Keratinocyte (primary cell): ENCODE results near the gene FBXW10B. TPM values are rescaled to one million over a fixed set of nuclear protein-coding genes. Genes with fewer than 3 reads are reported as not detected.

Source experiments
- DNase-seq: peaks from one replicate; pipeline ENCODE4 v3.0.0-alpha.2; 2011; ENCODE audit warnings: low read depth, missing footprints, low spot score
- FAIRE-seq: peaks from 2 replicates; lab custom pipeline; 2011; peaks lifted over from hg19 to GRCh38; lab: Jason Lieb, UNC
- H2AFZ ChIP-seq: 2 replicates; pipeline ENCODE4 v1.6.0; 2012; ENCODE audit warnings: low read length, control low read depth, inconsistent platforms; ENCODE audit not compliant: control insufficient read depth
- H3K27ac ChIP-seq: 2 replicates; pipeline ENCODE4 v1.5.1; 2011; ENCODE audit warnings: low read length; ENCODE audit not compliant: control insufficient read depth, insufficient read depth
- H3K27me3 ChIP-seq: 3 replicates; pipeline ENCODE4 v1.6.0; 2011; ENCODE audit warnings: low read length; ENCODE audit not compliant: control insufficient read depth, insufficient read depth; ENCODE audit errors: extremely low read depth
- H3K36me3 ChIP-seq, 2 experiments: 2 replicates in 1 of 2; 3 replicates in 1 of 2; pipeline ENCODE4 v1.5.1; 2011; ENCODE audit warnings: low read length in 2 of 2, mild to moderate bottlenecking in 1 of 2; ENCODE audit not compliant: control insufficient read depth in 2 of 2, insufficient read depth in 2 of 2; ENCODE audit errors: extremely low read depth in 1 of 2
- H3K4me1 ChIP-seq: 3 replicates; pipeline ENCODE4 v1.5.1; 2011; ENCODE audit warnings: low read length; ENCODE audit not compliant: control insufficient read depth, insufficient read depth; ENCODE audit errors: extremely low read depth
- H3K4me2 ChIP-seq: 3 replicates; pipeline ENCODE4 v1.6.0; 2011; ENCODE audit warnings: low read depth, low read length; ENCODE audit not compliant: control insufficient read depth, insufficient read depth; ENCODE audit errors: extremely low read depth
- H3K4me3 ChIP-seq, 3 experiments: fragments of 200-600 bp in 1 of 3; sonication (generic) in 1 of 3; 2 replicates in 2 of 3; 3 replicates in 1 of 3; pipeline ENCODE4 v1.5.1; 2011 to 2016; ENCODE audit warnings: low read length in 3 of 3, mild to moderate bottlenecking in 3 of 3, control low read depth in 2 of 3, inconsistent platforms in 1 of 3, low read depth in 1 of 3, mixed read lengths in 1 of 3, mixed run types in 1 of 3, moderate library complexity in 1 of 3; ENCODE audit not compliant: control insufficient read depth in 2 of 3, insufficient read depth in 2 of 3; ENCODE audit errors: extremely low read depth in 1 of 3
- H3K79me2 ChIP-seq: 2 replicates; pipeline ENCODE4 v1.6.0; 2012; ENCODE audit warnings: low read length; ENCODE audit not compliant: control insufficient read depth, insufficient read depth
- H3K9ac ChIP-seq: 3 replicates; pipeline ENCODE4 v1.6.0; 2011; ENCODE audit warnings: low read length; ENCODE audit not compliant: control insufficient read depth, insufficient read depth; ENCODE audit errors: extremely low read depth
- H3K9me1 ChIP-seq: 3 replicates; pipeline ENCODE4 v1.6.0; 2011; ENCODE audit warnings: low read length; ENCODE audit not compliant: control insufficient read depth, insufficient read depth; ENCODE audit errors: extremely low read depth
- H3K9me3 ChIP-seq: 2 replicates; pipeline ENCODE4 v1.5.1; 2012; ENCODE audit warnings: low read depth, low read length; ENCODE audit not compliant: control insufficient read depth
- H4K20me1 ChIP-seq: 3 replicates; pipeline ENCODE4 v1.6.0; 2011; ENCODE audit warnings: low read length; ENCODE audit not compliant: control insufficient read depth, insufficient read depth; ENCODE audit errors: extremely low read depth
- CTCF ChIP-seq, 3 experiments: IDR thresholded peaks in 1 of 3; conservative IDR thresholded peaks in 1 of 3; optimal IDR thresholded peaks in 1 of 3; 2 replicates in 2 of 3; 3 replicates in 1 of 3; pipeline versions ENCODE3 to v1.5.1; 2011; ENCODE audit warnings: low read length in 3 of 3, mild to moderate bottlenecking in 3 of 3, moderate library complexity in 2 of 3, control low read depth in 1 of 3, inconsistent platforms in 1 of 3; ENCODE audit not compliant: insufficient read depth in 2 of 3; ENCODE audit errors: extremely low read depth in 1 of 3
- EZH2 ChIP-seq: IDR thresholded peaks from one replicate; pipeline ENCODE4 v1.6.1; 2012; ENCODE audit warnings: inconsistent platforms, mild to moderate bottlenecking, low read length, moderate library complexity
- dilution Hi-C: fragments of 300-500 bp; cut with MboI; formaldehyde crosslinking; loops from one replicate; pipeline ENCODE4 v1.7.0; 2020; ENCODE audit warnings: low sequenced_read_pairs; ENCODE audit not compliant: extremely low pct_ligation_motif_present
- polyA plus RNA-seq, 5 experiments: library from polyadenylated mRNA; depleted of rRNA in 3 of 5; stranded (reverse) in 3 of 5; stranded (forward) in 1 of 5; unstranded in 1 of 5; fragments of >200 nt; gene quantifications; 1 replicate in 1 of 5; 2 replicates in 3 of 5; 3 replicates in 1 of 5; pipeline versions ENCODE4 v1.2.1 to v1.2.3, GENCODE V29; 2011 to 2012; ENCODE audit warnings: missing spikeins in 2 of 5, low read depth in 1 of 5, low replicate concordance in 1 of 5

The FBXW10B gene
- polyA plus RNA-seq, 1 donor (not counting 4 experiments of a cell fraction or from before 2014, with no cell fraction given) = 4.4 TPM

DNA sequence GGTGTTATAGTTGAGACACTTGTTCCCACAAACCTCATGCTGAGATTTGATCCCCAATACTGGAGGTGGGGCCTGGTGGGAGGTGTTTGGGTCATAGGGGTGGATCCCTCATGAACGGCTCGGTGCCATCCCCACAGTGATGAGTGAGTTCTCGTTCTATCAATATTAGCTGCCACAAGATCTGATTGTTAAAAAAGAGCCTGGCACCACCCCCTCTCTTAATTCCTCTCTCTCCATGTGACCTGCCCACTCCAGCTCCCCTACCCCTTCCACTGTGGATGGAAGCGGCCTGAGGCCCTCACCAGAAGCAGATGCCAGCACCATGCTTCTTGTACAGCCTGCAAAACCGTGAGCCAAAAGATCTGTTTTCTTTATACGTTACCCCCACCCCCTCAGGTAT is 33.5 kb upstream of the FBXW10B start:
- no peak for TF ChIP-seq CTCF (optimal IDR thresholded peaks at IDR 0.05 in 1 of 3, IDR thresholded peaks at IDR 0.05 in 1 of 3, conservative IDR thresholded peaks at IDR 0.05 in 1 of 3; ENCODE audit: extremely low read depth in 1 of 3, insufficient read depth in 2 of 3, low read length in 3 of 3)
- no peak for TF ChIP-seq EZH2
- Histone ChIP-seq H4K20me1 (no peaks in the 10 kb centered on the region), H3K4me1 (peaks cover 40% of the 10 kb centered on the region), H3K9ac (no peak overlapping the region), H3K27me3 (no peaks in the 10 kb centered on the region), H2AFZ (no peak overlapping the region), H3K36me3 (peaks cover 2 to 11% of the 10 kb centered on the region in 2 experiments), H3K9me3 (no peaks in the 10 kb centered on the region), H3K79me2 (peaks cover 35% of the 10 kb centered on the region), H3K27ac (no peak overlapping the region), H3K4me2 (no peak overlapping the region), H3K4me3 (no peak overlapping the region), H3K9me1 (no peaks in the 10 kb centered on the region)
- DNase-seq (no peak), FAIRE-seq (no peak)
- dilution Hi-C loops = no loop called here

DNA sequence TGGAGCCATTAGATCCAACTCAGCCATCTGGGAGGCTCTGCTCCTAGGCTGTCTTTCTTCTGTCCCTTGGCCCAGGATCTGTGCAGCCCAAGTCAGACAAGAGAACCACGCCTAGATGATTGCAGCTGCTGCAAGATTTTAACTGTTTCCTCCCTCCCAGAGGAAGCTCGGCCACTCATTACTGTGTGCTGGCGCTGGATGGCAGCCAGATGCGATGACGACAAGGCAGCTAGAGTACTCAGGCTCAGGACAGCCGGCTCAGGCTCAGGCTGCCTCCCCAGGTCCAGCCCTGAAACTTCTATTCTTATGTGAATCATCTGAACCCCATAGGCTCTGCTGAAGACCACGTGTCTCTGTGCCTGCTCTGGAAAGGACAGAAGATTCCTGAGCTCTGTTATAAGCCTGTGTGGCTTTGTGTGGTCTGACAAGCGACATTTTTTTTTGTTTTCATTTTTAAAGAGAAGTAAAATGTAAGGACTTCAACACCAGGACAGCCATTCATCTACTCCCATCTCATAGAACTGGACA is 32.1 kb upstream of the FBXW10B start:
- Histone ChIP-seq H3K9me1 (no peaks in the 10 kb centered on the region), H3K36me3 (peaks cover 2 to 11% of the 10 kb centered on the region in 2 experiments), H3K27ac (peak overlapping the region; percentile 89), H3K4me1 (peaks cover 30% of the 10 kb centered on the region), H3K4me2 (peak overlapping the region; percentile 94), H3K4me3 (peak overlapping the region; percentile 82 to 87 (median 87)), H3K9me3 (no peaks in the 10 kb centered on the region), H4K20me1 (no peaks in the 10 kb centered on the region), H3K9ac (peak overlapping the region; percentile 90), H3K27me3 (no peaks in the 10 kb centered on the region), H3K79me2 (peaks cover 39% of the 10 kb centered on the region), H2AFZ (peak overlapping the region; percentile 29)
- peak in 1 of 3 experiments; percentile 18 for TF ChIP-seq CTCF (optimal IDR thresholded peaks at IDR 0.05 in 1 of 3, IDR thresholded peaks at IDR 0.05 in 1 of 3, conservative IDR thresholded peaks at IDR 0.05 in 1 of 3; ENCODE audit: extremely low read depth in 1 of 3, insufficient read depth in 2 of 3, low read length in 3 of 3)
- TF ChIP-seq EZH2 = no peak
- DNase-seq (peak; percentile 96), FAIRE-seq (peak; percentile 90)
- dilution Hi-C loops = no loop called here
